ENCODE data around the gene MAD1L1. TPM values are rescaled to one million over a fixed set of nuclear protein-coding genes. Genes with fewer than 3 reads are reported as not detected.
"Not testable (repeated sequence)": the region's sequence is repeated elsewhere in the genome, so short reads cannot be mapped to it uniquely, and the experiment has no call there.

MAD1L1 gene
- total RNA-seq, 1 donor from 2014 or later: 56.2 TPM

- Mint-ChIP-seq H3K4me1 (ENCODE audit: low read depth) (no peaks in the 10 kb centered on the region), H3K9me3 (no peaks in the 10 kb centered on the region), H3K36me3 (ENCODE audit: low read depth) (no peaks in the 10 kb centered on the region), H3K27me3 (ENCODE audit: insufficient read depth) (no peaks in the 10 kb centered on the region), H3K27ac (no peak overlapping the region), H3K4me3 (no peak overlapping the region)
- no peak for DNase-seq (ENCODE audit: low spot score)
- intact Hi-C loops (cut with micrococcal nuclease): no loop called here
These were observed 386.2 kb downstream of the MAD1L1 start for GRCh38 chr7:1846331-1847065.

GRCh38 chr7:1845536-1846311 lies 387.0 kb downstream of the MAD1L1 start:
- Mint-ChIP-seq H3K9me3 (no peaks in the 10 kb centered on the region), H3K27ac (no peak overlapping the region), H3K36me3 (ENCODE audit: low read depth) (no peaks in the 10 kb centered on the region), H3K4me1 (ENCODE audit: low read depth) (no peaks in the 10 kb centered on the region), H3K27me3 (ENCODE audit: insufficient read depth) (no peaks in the 10 kb centered on the region), H3K4me3 (no peak overlapping the region)
- DNase-seq (ENCODE audit: low spot score): no peak
- intact Hi-C loops (cut with micrococcal nuclease): no loop called here

GRCh38 chr7:1844951-1845390 lies 387.8 kb downstream of the MAD1L1 start:
- no peaks in the 10 kb centered on the region for H3K4me1 Mint-ChIP-seq (ENCODE audit: low read depth)
- H3K27me3 Mint-ChIP-seq (ENCODE audit: insufficient read depth): no peaks in the 10 kb centered on the region
- DNase-seq (ENCODE audit: low spot score): no peak
- H3K27ac Mint-ChIP-seq: no peak overlapping the region
- H3K36me3 Mint-ChIP-seq (ENCODE audit: low read depth): no peaks in the 10 kb centered on the region
- no peaks in the 10 kb centered on the region for H3K9me3 Mint-ChIP-seq
- intact Hi-C loops (cut with micrococcal nuclease): no loop called here
- H3K4me3 Mint-ChIP-seq: no peak overlapping the region

GRCh38 chr7:1844336-1844950 lies 388.3 kb downstream of the MAD1L1 start:
- no peaks in the 10 kb centered on the region for H3K4me1 Mint-ChIP-seq (ENCODE audit: low read depth)
- no peak overlapping the region for H3K4me3 Mint-ChIP-seq
- H3K27ac Mint-ChIP-seq: no peak overlapping the region
- DNase-seq (ENCODE audit: low spot score): no peak
- H3K9me3 Mint-ChIP-seq: no peaks in the 10 kb centered on the region
- H3K27me3 Mint-ChIP-seq (ENCODE audit: insufficient read depth): no peaks in the 10 kb centered on the region
- intact Hi-C loops (cut with micrococcal nuclease): no loop called here
- H3K36me3 Mint-ChIP-seq (ENCODE audit: low read depth): no peaks in the 10 kb centered on the region

GRCh38 chr7:1843921-1844335 lies 388.8 kb downstream of the MAD1L1 start:
- H3K27ac Mint-ChIP-seq: no peak overlapping the region
- no peaks in the 10 kb centered on the region for H3K4me1 Mint-ChIP-seq (ENCODE audit: low read depth)
- no peaks in the 10 kb centered on the region for H3K27me3 Mint-ChIP-seq (ENCODE audit: insufficient read depth)
- intact Hi-C loops (cut with micrococcal nuclease): no loop called here
- DNase-seq (ENCODE audit: low spot score): no peak
- no peak overlapping the region for H3K4me3 Mint-ChIP-seq
- no peaks in the 10 kb centered on the region for H3K9me3 Mint-ChIP-seq
- H3K36me3 Mint-ChIP-seq (ENCODE audit: low read depth): no peaks in the 10 kb centered on the region

- H3K4me3 Mint-ChIP-seq: no peak overlapping the region
- H3K36me3 Mint-ChIP-seq (ENCODE audit: low read depth): no peaks in the 10 kb centered on the region
- no peaks in the 10 kb centered on the region for H3K27me3 Mint-ChIP-seq (ENCODE audit: insufficient read depth)
- intact Hi-C loops (cut with micrococcal nuclease): no loop called here
- no peaks in the 10 kb centered on the region for H3K4me1 Mint-ChIP-seq (ENCODE audit: low read depth)
- no peak overlapping the region for H3K27ac Mint-ChIP-seq
- H3K9me3 Mint-ChIP-seq: no peaks in the 10 kb centered on the region
- DNase-seq (ENCODE audit: low spot score): no peak
These were observed 389.4 kb downstream of the MAD1L1 start for GRCh38 chr7:1843271-1843861.

- Mint-ChIP-seq H3K4me3 (no peak overlapping the region), H3K9me3 (no peaks in the 10 kb centered on the region), H3K36me3 (ENCODE audit: low read depth) (no peaks in the 10 kb centered on the region), H3K27me3 (ENCODE audit: insufficient read depth) (no peaks in the 10 kb centered on the region), H3K4me1 (ENCODE audit: low read depth) (no peaks in the 10 kb centered on the region), H3K27ac (no peak overlapping the region)
- no peak for DNase-seq (ENCODE audit: low spot score)
- intact Hi-C loops (cut with micrococcal nuclease): no loop called here
These were observed 390.2 kb downstream of the MAD1L1 start for GRCh38 chr7:1842321-1843221.

- H3K27me3 Mint-ChIP-seq (ENCODE audit: insufficient read depth); H3K4me3 Mint-ChIP-seq; intact Hi-C loops (cut with micrococcal nuclease); H3K36me3 Mint-ChIP-seq (ENCODE audit: low read depth); H3K27ac Mint-ChIP-seq; H3K9me3 Mint-ChIP-seq; H3K4me1 Mint-ChIP-seq (ENCODE audit: low read depth); DNase-seq (ENCODE audit: low spot score): not testable (repeated sequence)
These were observed 391.3 kb downstream of the MAD1L1 start for GRCh38 chr7:1841286-1842021.

DNA sequence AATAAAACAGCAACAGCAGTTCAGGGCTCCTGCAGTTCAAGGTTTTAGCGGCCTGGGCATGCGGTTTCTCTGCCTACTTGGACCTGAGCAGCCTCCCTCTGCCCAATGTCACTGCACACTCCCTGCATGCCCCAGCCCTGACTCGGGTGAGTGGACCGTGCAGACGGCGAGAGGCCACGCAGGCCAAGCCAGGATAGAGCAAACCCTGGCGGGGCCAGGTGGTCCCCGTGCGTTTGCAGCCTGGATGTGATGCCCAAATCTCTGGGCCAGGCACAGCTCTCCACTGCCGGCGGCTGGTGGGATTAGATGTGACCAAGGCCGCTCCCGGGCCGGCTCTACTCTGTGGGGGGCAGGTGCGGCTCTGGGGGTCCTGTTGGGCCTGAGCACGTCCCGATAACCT lies 392.0 kb downstream of the MAD1L1 start:
- not testable (repeated sequence) for H3K9me3 Mint-ChIP-seq

DNA sequence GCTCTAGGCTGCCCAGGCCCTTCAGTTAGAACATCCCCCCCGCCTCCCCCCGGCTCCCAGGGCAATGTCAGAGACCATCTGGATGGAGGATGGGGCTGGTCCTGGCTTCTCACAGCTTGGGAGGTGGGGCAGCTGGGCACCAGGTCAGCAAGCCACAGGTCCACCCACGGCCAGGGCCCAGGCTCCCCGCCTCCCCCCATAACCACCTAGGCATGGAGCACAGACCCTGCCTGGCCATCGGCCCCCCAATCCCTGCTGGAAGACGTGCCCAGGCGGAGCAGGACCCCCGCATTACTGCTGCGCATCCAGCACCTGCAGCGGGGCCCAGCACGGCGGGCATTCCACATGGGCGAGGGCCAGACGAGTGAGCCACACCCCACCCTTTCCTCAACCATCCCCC lies 393.0 kb downstream of the MAD1L1 start:
- Mint-ChIP-seq H3K9me3 (peaks cover 4% of the 10 kb centered on the region), H3K36me3 (ENCODE audit: low read depth) (peaks cover 4% of the 10 kb centered on the region), H3K4me1 (ENCODE audit: low read depth) (no peaks in the 10 kb centered on the region), H3K4me3 (no peak overlapping the region), H3K27ac (no peak overlapping the region), H3K27me3 (ENCODE audit: insufficient read depth) (no peaks in the 10 kb centered on the region)
- no peak for DNase-seq (ENCODE audit: low spot score)
- intact Hi-C loops (cut with micrococcal nuclease): no loop called here

More for the DNA sequence above, 392.0 kb downstream of the MAD1L1 start:
- intact Hi-C loops (cut with micrococcal nuclease); H3K27ac Mint-ChIP-seq; H3K4me3 Mint-ChIP-seq; H3K36me3 Mint-ChIP-seq (ENCODE audit: low read depth); DNase-seq (ENCODE audit: low spot score); H3K27me3 Mint-ChIP-seq (ENCODE audit: insufficient read depth); H3K4me1 Mint-ChIP-seq (ENCODE audit: low read depth): not testable (repeated sequence)

- H3K36me3 Mint-ChIP-seq (ENCODE audit: low read depth); intact Hi-C loops (cut with micrococcal nuclease); H3K4me3 Mint-ChIP-seq; H3K27ac Mint-ChIP-seq; H3K4me1 Mint-ChIP-seq (ENCODE audit: low read depth); H3K27me3 Mint-ChIP-seq (ENCODE audit: insufficient read depth); H3K9me3 Mint-ChIP-seq; DNase-seq (ENCODE audit: low spot score): not testable (repeated sequence)
These were observed 393.7 kb downstream of the MAD1L1 start for GRCh38 chr7:1838911-1839531.
